HG02973 (cell line): ENCODE data around the gene TM6SF1.
"Not testable (repeated sequence)": the region's sequence is repeated elsewhere in the genome, so short reads cannot be mapped to it uniquely, and the experiment has no call there.

ENCODE experiments used
- ATAC-seq: cut with Tn5 transposase; IDR thresholded peaks from one replicate; pipeline ENCODE4 v1.9.1; 2021; ENCODE audit warnings: moderate library complexity; ENCODE audit not compliant: unreplicated experiment

Gene TM6SF1

GRCh38 chr15:83169576-83169975 lies 62.1 kb downstream of the TM6SF1 start:
- ATAC-seq = not testable (repeated sequence)

- ATAC-seq = no peak
These were observed 63.2 kb downstream of the TM6SF1 start for GRCh38 chr15:83170474-83171165.

GRCh38 chr15:83174891-83175290 lies 67.4 kb downstream of the TM6SF1 start:
- no peak for ATAC-seq

- ATAC-seq = no peak
These were observed 70.9 kb downstream of the TM6SF1 start for GRCh38 chr15:83178390-83178789.

- ATAC-seq = no peak
These were observed 71.5 kb downstream of the TM6SF1 start for GRCh38 chr15:83178869-83179325.

GRCh38 chr15:83185561-83185960 lies 78.1 kb downstream of the TM6SF1 start:
- ATAC-seq = no peak
